ENCODE measurements around the gene ZNF74.
"Not testable (repeated sequence)": the region's sequence is repeated elsewhere in the genome, so short reads cannot be mapped to it uniquely, and the experiment has no call there.

ZNF74 gene

DNA sequence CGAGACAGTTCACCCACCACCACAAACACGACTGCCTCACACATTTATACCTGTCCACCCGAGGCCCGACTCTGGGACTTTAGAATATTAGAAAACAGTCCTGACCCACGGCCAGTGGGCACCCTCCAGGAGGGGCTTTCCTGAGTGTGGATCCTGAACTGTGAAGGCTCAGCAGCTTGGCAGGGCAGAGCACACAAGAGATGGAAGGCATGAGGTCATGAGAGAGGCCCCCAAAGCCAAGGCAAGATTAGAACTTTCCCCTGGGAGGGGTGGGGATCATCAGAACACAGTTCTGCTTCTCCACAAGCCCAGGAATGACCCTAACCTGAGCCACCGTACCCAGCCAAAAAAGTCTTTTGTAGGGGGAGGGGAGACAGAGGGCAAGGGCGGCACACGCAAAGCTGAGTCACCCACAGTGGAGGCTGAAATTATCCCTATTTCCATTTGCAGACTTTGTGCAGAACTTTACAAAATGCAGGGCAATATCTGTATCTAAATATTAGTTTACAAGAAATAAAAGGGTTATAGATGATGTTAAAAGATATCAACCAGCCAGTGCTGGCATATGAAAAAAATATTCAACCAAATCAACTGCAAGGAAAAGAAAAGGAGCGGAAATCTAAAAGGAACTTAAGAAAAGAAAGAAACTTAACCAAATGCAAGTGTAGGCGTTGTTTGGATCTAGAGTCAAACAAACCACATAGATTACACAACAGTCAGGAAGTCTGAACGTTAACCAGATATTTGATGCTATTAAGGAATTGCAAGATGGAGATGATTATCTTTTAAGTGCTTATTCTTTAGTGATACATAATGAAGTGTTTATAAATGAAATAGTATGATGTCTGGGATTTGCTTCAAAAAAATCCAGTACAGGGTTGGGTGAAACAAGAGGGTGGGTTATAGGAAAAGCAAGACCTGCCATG lies 29.4 kb upstream of the ZNF74 start:
- not testable (repeated sequence) for H3K79me1 ChIP-seq (ENCODE audit: low read depth, low read length); H3K9me3 ChIP-seq (replicated peaks in 1 of 2; ENCODE audit: control insufficient read depth in 2 of 2, insufficient read depth in 1 of 2, low read depth in 1 of 2, low read length in 2 of 2); H3K4me2 ChIP-seq (ENCODE audit: insufficient read depth, low read length, poor library complexity, severe bottlenecking); DNase-seq (ENCODE audit: low spot score); H3K23ac ChIP-seq (ENCODE audit: low read depth, low read length, poor library complexity); H3K4me1 ChIP-seq (ENCODE audit: control insufficient read depth in 2 of 2, insufficient read depth in 1 of 2, low read depth in 1 of 2, low read length in 2 of 2); H3K27ac ChIP-seq (replicated peaks; ENCODE audit: low read length); H3K4ac ChIP-seq (ENCODE audit: low read length); H3K4me3 ChIP-seq (ENCODE audit: low read length in 2 of 2); H2BK120ac ChIP-seq (ENCODE audit: low read depth, low read length); H4K8ac ChIP-seq (ENCODE audit: low read depth, low read length); H2AFZ ChIP-seq (ENCODE audit: low read length); H2BK15ac ChIP-seq (ENCODE audit: low read length); H3K14ac ChIP-seq (ENCODE audit: low read length); H4K91ac ChIP-seq (ENCODE audit: low read depth, low read length, poor library complexity); H3K18ac ChIP-seq (ENCODE audit: low read length); H2AK5ac ChIP-seq (ENCODE audit: low read depth, low read length); H3K9ac ChIP-seq (ENCODE audit: low read depth, low read length, poor library complexity); H3K27me3 ChIP-seq (ENCODE audit: control insufficient read depth in 3 of 3, insufficient read depth in 3 of 3, low read depth in 1 of 3, low read length in 3 of 3); H2BK12ac ChIP-seq (ENCODE audit: low read length); H2BK5ac ChIP-seq (ENCODE audit: low read length); H3K36me3 ChIP-seq (replicated peaks in 1 of 2; ENCODE audit: control insufficient read depth in 2 of 2, insufficient read depth in 2 of 2, low read length in 2 of 2)
- no CpG with 5 or more reads among the region's 11 CpGs for WGBS, 2 donors (ENCODE audit: extremely low coverage in 2 of 2, insufficient read length in 2 of 2, insufficient replicate concordance in 1 of 2)

DNA sequence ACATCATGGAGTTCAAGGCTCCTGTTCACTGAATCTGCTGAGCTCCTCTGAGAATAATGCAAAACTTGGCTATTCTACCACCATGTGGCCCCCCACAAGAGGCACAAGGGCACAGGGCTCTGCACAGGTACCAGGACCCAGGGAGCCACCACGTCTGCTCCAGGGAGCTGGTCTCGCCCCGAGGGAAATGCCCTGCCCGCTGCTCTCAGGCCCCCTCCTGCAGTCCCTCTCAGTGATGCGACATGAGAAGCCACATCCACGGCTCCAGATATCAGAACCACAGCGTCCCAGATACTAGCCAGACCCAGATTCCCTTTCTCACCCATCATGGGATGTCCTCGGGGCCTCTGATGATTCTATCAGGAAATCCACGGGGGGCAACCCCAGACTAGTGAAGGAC lies 27.1 kb upstream of the ZNF74 start:
- not testable (repeated sequence) for H3K36me3 ChIP-seq (replicated peaks in 1 of 2; ENCODE audit: control insufficient read depth in 2 of 2, insufficient read depth in 2 of 2, low read length in 2 of 2); H3K23ac ChIP-seq (ENCODE audit: low read depth, low read length, poor library complexity); H2BK15ac ChIP-seq (ENCODE audit: low read length); H2AFZ ChIP-seq (ENCODE audit: low read length); H2BK5ac ChIP-seq (ENCODE audit: low read length); H2AK5ac ChIP-seq (ENCODE audit: low read depth, low read length); H4K8ac ChIP-seq (ENCODE audit: low read depth, low read length); H3K9me3 ChIP-seq (replicated peaks in 1 of 2; ENCODE audit: control insufficient read depth in 2 of 2, insufficient read depth in 1 of 2, low read depth in 1 of 2, low read length in 2 of 2); H3K18ac ChIP-seq (ENCODE audit: low read length); H3K14ac ChIP-seq (ENCODE audit: low read length); H3K79me1 ChIP-seq (ENCODE audit: low read depth, low read length); DNase-seq (ENCODE audit: low spot score); H3K27ac ChIP-seq (replicated peaks; ENCODE audit: low read length); H3K4ac ChIP-seq (ENCODE audit: low read length); H2BK120ac ChIP-seq (ENCODE audit: low read depth, low read length); H4K91ac ChIP-seq (ENCODE audit: low read depth, low read length, poor library complexity); H3K4me1 ChIP-seq (ENCODE audit: control insufficient read depth in 2 of 2, insufficient read depth in 1 of 2, low read depth in 1 of 2, low read length in 2 of 2); H3K27me3 ChIP-seq (ENCODE audit: control insufficient read depth in 3 of 3, insufficient read depth in 3 of 3, low read depth in 1 of 3, low read length in 3 of 3); H3K4me3 ChIP-seq (ENCODE audit: low read length in 2 of 2); H2BK12ac ChIP-seq (ENCODE audit: low read length); H3K9ac ChIP-seq (ENCODE audit: low read depth, low read length, poor library complexity); H3K4me2 ChIP-seq (ENCODE audit: insufficient read depth, low read length, poor library complexity, severe bottlenecking)
- WGBS, 2 donors (ENCODE audit: extremely low coverage in 2 of 2, insufficient read length in 2 of 2, insufficient replicate concordance in 1 of 2), result no CpG with 5 or more reads among the region's 9 CpGs

DNA sequence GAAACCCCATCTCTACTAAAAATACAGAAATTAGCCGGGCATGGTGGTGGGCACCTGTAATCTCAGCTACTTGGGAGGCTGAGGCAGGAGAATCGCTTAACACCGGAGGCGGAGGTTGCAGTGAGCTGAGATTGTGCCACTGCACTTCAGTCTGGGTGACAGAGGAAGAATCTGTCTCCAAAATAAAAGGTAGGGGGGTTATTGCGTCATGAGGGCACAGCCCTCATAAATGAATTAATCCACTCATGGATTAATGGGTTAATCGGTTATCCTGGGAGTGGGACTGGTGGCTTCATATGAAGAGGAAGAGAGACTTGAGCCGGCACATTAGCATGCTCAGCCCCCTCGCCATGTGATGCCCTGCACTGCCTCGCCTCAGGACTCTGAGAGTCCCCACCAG lies 25.1 kb upstream of the ZNF74 start:
- not testable (repeated sequence) for H3K79me1 ChIP-seq (ENCODE audit: low read depth, low read length); H4K8ac ChIP-seq (ENCODE audit: low read depth, low read length); H3K4ac ChIP-seq (ENCODE audit: low read length); H3K36me3 ChIP-seq (replicated peaks in 1 of 2; ENCODE audit: control insufficient read depth in 2 of 2, insufficient read depth in 2 of 2, low read length in 2 of 2); H3K4me1 ChIP-seq (ENCODE audit: control insufficient read depth in 2 of 2, insufficient read depth in 1 of 2, low read depth in 1 of 2, low read length in 2 of 2); H2AK5ac ChIP-seq (ENCODE audit: low read depth, low read length); DNase-seq (ENCODE audit: low spot score); H2BK15ac ChIP-seq (ENCODE audit: low read length); H3K14ac ChIP-seq (ENCODE audit: low read length); H3K4me2 ChIP-seq (ENCODE audit: insufficient read depth, low read length, poor library complexity, severe bottlenecking); H3K9ac ChIP-seq (ENCODE audit: low read depth, low read length, poor library complexity); H3K4me3 ChIP-seq (ENCODE audit: low read length in 2 of 2); H2AFZ ChIP-seq (ENCODE audit: low read length); H2BK5ac ChIP-seq (ENCODE audit: low read length); H3K27ac ChIP-seq (replicated peaks; ENCODE audit: low read length); H3K27me3 ChIP-seq (ENCODE audit: control insufficient read depth in 3 of 3, insufficient read depth in 3 of 3, low read depth in 1 of 3, low read length in 3 of 3); H3K23ac ChIP-seq (ENCODE audit: low read depth, low read length, poor library complexity); H2BK12ac ChIP-seq (ENCODE audit: low read length); H2BK120ac ChIP-seq (ENCODE audit: low read depth, low read length); H3K18ac ChIP-seq (ENCODE audit: low read length); H4K91ac ChIP-seq (ENCODE audit: low read depth, low read length, poor library complexity); H3K9me3 ChIP-seq (replicated peaks in 1 of 2; ENCODE audit: control insufficient read depth in 2 of 2, insufficient read depth in 1 of 2, low read depth in 1 of 2, low read length in 2 of 2)
- WGBS, 2 donors (ENCODE audit: extremely low coverage in 2 of 2, insufficient read length in 2 of 2, insufficient replicate concordance in 1 of 2), result no CpG with 5 or more reads among the region's 9 CpGs

- H3K36me3 ChIP-seq (replicated peaks in 1 of 2; ENCODE audit: control insufficient read depth in 2 of 2, insufficient read depth in 2 of 2, low read length in 2 of 2); H2BK120ac ChIP-seq (ENCODE audit: low read depth, low read length); H3K23ac ChIP-seq (ENCODE audit: low read depth, low read length, poor library complexity); H4K91ac ChIP-seq (ENCODE audit: low read depth, low read length, poor library complexity); H2BK12ac ChIP-seq (ENCODE audit: low read length); H3K27me3 ChIP-seq (ENCODE audit: control insufficient read depth in 3 of 3, insufficient read depth in 3 of 3, low read depth in 1 of 3, low read length in 3 of 3); H3K79me1 ChIP-seq (ENCODE audit: low read depth, low read length); H3K4ac ChIP-seq (ENCODE audit: low read length); H3K27ac ChIP-seq (replicated peaks; ENCODE audit: low read length); H3K4me1 ChIP-seq (ENCODE audit: control insufficient read depth in 2 of 2, insufficient read depth in 1 of 2, low read depth in 1 of 2, low read length in 2 of 2); H2BK15ac ChIP-seq (ENCODE audit: low read length); H3K14ac ChIP-seq (ENCODE audit: low read length); H2BK5ac ChIP-seq (ENCODE audit: low read length); H3K9me3 ChIP-seq (replicated peaks in 1 of 2; ENCODE audit: control insufficient read depth in 2 of 2, insufficient read depth in 1 of 2, low read depth in 1 of 2, low read length in 2 of 2); H2AK5ac ChIP-seq (ENCODE audit: low read depth, low read length); H3K9ac ChIP-seq (ENCODE audit: low read depth, low read length, poor library complexity); H4K8ac ChIP-seq (ENCODE audit: low read depth, low read length); H3K18ac ChIP-seq (ENCODE audit: low read length); H3K4me3 ChIP-seq (ENCODE audit: low read length in 2 of 2); H2AFZ ChIP-seq (ENCODE audit: low read length); DNase-seq (ENCODE audit: low spot score); H3K4me2 ChIP-seq (ENCODE audit: insufficient read depth, low read length, poor library complexity, severe bottlenecking): not testable (repeated sequence)
- no CpG with 5 or more reads among the region's 6 CpGs for WGBS, 2 donors (ENCODE audit: extremely low coverage in 2 of 2, insufficient read length in 2 of 2, insufficient replicate concordance in 1 of 2)
Measured at GRCh38 chr22:20371687-20372086, 22.3 kb upstream of the ZNF74 start.
